ENCODE measurements around the gene ZNF23. TPM values are rescaled to one million over a fixed set of nuclear protein-coding genes. Genes with fewer than 3 reads are reported as not detected.

Gene ZNF23
- total RNA-seq, 1 experiment from 2014 or later = 13.7 TPM

DNA sequence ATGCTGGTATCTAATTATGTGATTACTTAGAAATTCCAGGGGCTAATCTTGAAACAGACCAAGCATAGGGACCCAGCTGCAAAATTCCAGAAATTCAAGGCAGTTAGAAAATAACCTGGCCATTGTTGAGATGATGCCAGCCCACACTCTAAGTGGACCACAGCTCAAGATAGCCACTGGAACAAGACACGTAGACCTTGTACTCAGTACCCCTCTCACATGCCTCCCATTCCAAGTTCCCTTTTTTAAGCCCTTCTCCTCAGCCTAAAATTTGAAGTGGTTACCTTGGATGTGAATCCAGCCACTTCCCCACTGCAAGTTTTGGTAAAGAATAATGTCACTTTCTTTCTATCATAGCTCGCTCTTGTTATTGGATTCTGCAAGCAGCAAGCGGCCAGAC lies 31.2 kb upstream of the ZNF23 start:
- Mint-ChIP-seq H3K27ac (ENCODE audit: low read depth, unreplicated experiment) (no peak overlapping the region), H3K27me3 (ENCODE audit: insufficient read depth, unreplicated experiment) (no peaks in the 10 kb centered on the region), H3K36me3 (ENCODE audit: insufficient read depth, unreplicated experiment) (no peaks in the 10 kb centered on the region), H3K4me1 (ENCODE audit: insufficient read depth, unreplicated experiment) (no peaks in the 10 kb centered on the region), H3K4me3 (ENCODE audit: unreplicated experiment) (no peak overlapping the region), H3K9me3 (ENCODE audit: unreplicated experiment) (no peaks in the 10 kb centered on the region)
- no peak for TF ChIP-seq CTCF (IDR thresholded peaks at IDR 0.05; ENCODE audit: unreplicated experiment)
- no peak for DNase-seq (ENCODE audit: unreplicated experiment)
- POLR2A ChIA-PET = no interaction called here
- CTCF ChIA-PET = interaction anchor here (0.8 to 1.8 kb wide), 3 partner anchors 20 to 80 kb away, joined by 3 to 6 read pairs (median 4); no protein-coding TSS in a partner anchor
- intact Hi-C loops (cut with micrococcal nuclease) = no loop called here
- BruUV-seq (replicated peaks) = no TSS peak

GRCh38 chr16:71492786-71493185 lies 30.7 kb upstream of the ZNF23 start:
- H3K9me3 Mint-ChIP-seq (ENCODE audit: unreplicated experiment) = no peaks in the 10 kb centered on the region
- H3K27me3 Mint-ChIP-seq (ENCODE audit: insufficient read depth, unreplicated experiment) = no peaks in the 10 kb centered on the region
- H3K27ac Mint-ChIP-seq (ENCODE audit: low read depth, unreplicated experiment) = no peak overlapping the region
- no peaks in the 10 kb centered on the region for H3K4me1 Mint-ChIP-seq (ENCODE audit: insufficient read depth, unreplicated experiment)
- ChIA-PET POLR2A (no interaction called here), CTCF (interaction anchor here (0.8 to 1.8 kb wide), 2 partner anchors 20 to 80 kb away, joined by 3 to 6 read pairs; no protein-coding TSS in a partner anchor)
- no peaks in the 10 kb centered on the region for H3K36me3 Mint-ChIP-seq (ENCODE audit: insufficient read depth, unreplicated experiment)
- DNase-seq (ENCODE audit: unreplicated experiment) = no peak
- H3K4me3 Mint-ChIP-seq (ENCODE audit: unreplicated experiment) = no peak overlapping the region
- no peak for TF ChIP-seq CTCF (IDR thresholded peaks at IDR 0.05; ENCODE audit: unreplicated experiment)
- intact Hi-C loops (cut with micrococcal nuclease) = no loop called here
- no TSS peak for BruUV-seq (replicated peaks)

- TF ChIP-seq CTCF (IDR thresholded peaks at IDR 0.05; ENCODE audit: unreplicated experiment) = no peak
- CTCF ChIA-PET = interaction anchor here (0.6 to 1.4 kb wide), 2 partner anchors 78 to 390 kb away, joined by 3 to 8 read pairs; no protein-coding TSS in a partner anchor
- Mint-ChIP-seq H3K27me3 (ENCODE audit: insufficient read depth, unreplicated experiment) (no peaks in the 10 kb centered on the region), H3K9me3 (ENCODE audit: unreplicated experiment) (no peaks in the 10 kb centered on the region), H3K36me3 (ENCODE audit: insufficient read depth, unreplicated experiment) (no peaks in the 10 kb centered on the region), H3K27ac (ENCODE audit: low read depth, unreplicated experiment) (no peak overlapping the region), H3K4me1 (ENCODE audit: insufficient read depth, unreplicated experiment) (no peaks in the 10 kb centered on the region), H3K4me3 (ENCODE audit: unreplicated experiment) (no peak overlapping the region)
- intact Hi-C loops (cut with micrococcal nuclease) = no loop called here
- no peak for DNase-seq (ENCODE audit: unreplicated experiment)
- no TSS peak for BruUV-seq (replicated peaks)
- POLR2A ChIA-PET = no interaction called here
Measured at GRCh38 chr16:71491054-71491453, 29.0 kb upstream of the ZNF23 start.

DNA sequence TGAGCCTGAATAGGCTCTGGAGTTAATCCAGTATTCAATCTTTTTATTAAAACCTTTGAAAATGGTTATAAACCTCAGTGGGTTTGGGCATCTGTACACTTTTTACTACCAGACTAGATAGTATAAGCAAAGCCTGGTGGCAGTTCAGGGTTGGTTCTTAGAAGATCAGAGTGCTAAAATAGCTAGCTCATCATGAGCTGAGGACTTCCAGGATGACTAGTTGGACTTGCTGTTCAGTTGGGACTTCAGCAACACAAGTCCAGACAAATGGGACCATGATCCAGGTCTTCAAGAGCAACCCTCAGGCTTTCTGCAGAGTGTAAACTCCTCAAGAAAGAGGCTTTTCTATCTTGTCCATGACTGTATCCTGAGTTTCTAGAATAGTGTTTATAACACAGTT lies 28.3 kb upstream of the ZNF23 start:
- H3K27me3 Mint-ChIP-seq (ENCODE audit: insufficient read depth, unreplicated experiment) = no peaks in the 10 kb centered on the region
- no peak for DNase-seq (ENCODE audit: unreplicated experiment)
- ChIA-PET CTCF (interaction anchor here (0.6 to 4.4 kb wide), 4 partner anchors 10 to 397 kb away, joined by 3 to 36 read pairs (median 4); no protein-coding TSS in a partner anchor), POLR2A (no interaction called here)
- no TSS peak for BruUV-seq (replicated peaks)
- H3K9me3 Mint-ChIP-seq (ENCODE audit: unreplicated experiment) = no peaks in the 10 kb centered on the region
- no peak for TF ChIP-seq CTCF (IDR thresholded peaks at IDR 0.05; ENCODE audit: unreplicated experiment)
- intact Hi-C loops (cut with micrococcal nuclease) = no loop called here
- no peaks in the 10 kb centered on the region for H3K4me1 Mint-ChIP-seq (ENCODE audit: insufficient read depth, unreplicated experiment)
- no peak overlapping the region for H3K27ac Mint-ChIP-seq (ENCODE audit: low read depth, unreplicated experiment)
- no peaks in the 10 kb centered on the region for H3K36me3 Mint-ChIP-seq (ENCODE audit: insufficient read depth, unreplicated experiment)
- no peak overlapping the region for H3K4me3 Mint-ChIP-seq (ENCODE audit: unreplicated experiment)

All from MCF 10A (cell line).